Cardiac fibroblast (primary cell): ENCODE results near the gene ELP4.

ENCODE experiments used
- DNase-seq, 2 donors: peaks; one replicate each; pipeline versions ENCODE4 v3.0.0 to v3.0.0-alpha.2; 2010; ENCODE audit warnings: low read depth in 2 of 2
- H3K4me3 ChIP-seq, 2 donors: replicated peaks in 1 of 2; 1 replicate in 1 of 2; 2 replicates in 1 of 2; pipeline ENCODE4 v1.5.1; 2011; ENCODE audit warnings: low read depth in 2 of 2, low read length in 2 of 2, mild to moderate bottlenecking in 2 of 2, moderate library complexity in 1 of 2
- TF ChIP-seq, protein P1 (sequence below): IDR thresholded peaks from one replicate; pipeline ENCODE4 v1.5.1; 2011; ENCODE audit warnings: low read depth, mild to moderate bottlenecking, low read length, inconsistent platforms

The ELP4 gene

DNA sequence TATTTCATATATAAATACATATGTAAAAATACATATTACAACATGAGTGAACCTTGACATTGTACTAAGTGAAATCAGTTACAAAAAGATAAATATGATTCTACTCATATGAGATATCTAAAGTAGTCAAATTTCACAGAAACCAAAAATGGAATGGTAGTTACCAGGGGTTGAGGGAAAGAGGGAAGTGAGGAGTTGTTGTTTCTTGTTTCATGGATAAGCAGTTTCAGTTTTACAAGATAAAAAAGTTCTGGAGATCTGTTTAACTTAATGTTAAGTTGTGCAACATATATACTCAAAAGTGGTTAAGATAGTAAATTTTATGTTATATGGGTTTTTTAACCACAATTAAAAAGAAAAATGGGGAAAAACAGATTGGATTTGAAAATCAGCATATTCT, 107.7 kb downstream of the ELP4 start:
- no peak overlapping the region for H3K4me3 ChIP-seq
- TF ChIP-seq, protein P1, sequence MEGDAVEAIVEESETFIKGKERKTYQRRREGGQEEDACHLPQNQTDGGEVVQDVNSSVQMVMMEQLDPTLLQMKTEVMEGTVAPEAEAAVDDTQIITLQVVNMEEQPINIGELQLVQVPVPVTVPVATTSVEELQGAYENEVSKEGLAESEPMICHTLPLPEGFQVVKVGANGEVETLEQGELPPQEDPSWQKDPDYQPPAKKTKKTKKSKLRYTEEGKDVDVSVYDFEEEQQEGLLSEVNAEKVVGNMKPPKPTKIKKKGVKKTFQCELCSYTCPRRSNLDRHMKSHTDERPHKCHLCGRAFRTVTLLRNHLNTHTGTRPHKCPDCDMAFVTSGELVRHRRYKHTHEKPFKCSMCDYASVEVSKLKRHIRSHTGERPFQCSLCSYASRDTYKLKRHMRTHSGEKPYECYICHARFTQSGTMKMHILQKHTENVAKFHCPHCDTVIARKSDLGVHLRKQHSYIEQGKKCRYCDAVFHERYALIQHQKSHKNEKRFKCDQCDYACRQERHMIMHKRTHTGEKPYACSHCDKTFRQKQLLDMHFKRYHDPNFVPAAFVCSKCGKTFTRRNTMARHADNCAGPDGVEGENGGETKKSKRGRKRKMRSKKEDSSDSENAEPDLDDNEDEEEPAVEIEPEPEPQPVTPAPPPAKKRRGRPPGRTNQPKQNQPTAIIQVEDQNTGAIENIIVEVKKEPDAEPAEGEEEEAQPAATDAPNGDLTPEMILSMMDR = no peak
- DNase-seq = no peak

DNA sequence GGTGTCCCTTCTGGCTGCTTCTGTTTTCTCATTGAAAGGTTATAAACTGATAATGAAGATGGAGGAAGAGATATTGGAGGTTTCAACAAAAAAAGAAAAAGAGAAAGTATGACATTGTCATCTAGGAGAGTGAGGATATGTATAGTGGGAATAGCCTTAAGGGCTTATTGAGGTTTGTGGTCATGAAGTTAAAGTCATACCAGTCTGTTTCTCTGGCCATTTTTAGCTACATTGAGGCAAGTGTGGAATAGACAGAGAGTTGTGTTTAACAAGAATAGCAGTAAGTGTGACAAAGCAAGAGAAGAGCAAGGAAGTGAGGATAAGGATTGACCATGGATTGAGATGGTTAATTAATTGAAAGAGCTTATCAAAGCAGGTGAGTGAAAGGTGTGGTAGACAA, 110.4 kb downstream of the ELP4 start:
- TF ChIP-seq, protein P1 = no peak
- no peak for DNase-seq
- no peak overlapping the region for H3K4me3 ChIP-seq

DNA sequence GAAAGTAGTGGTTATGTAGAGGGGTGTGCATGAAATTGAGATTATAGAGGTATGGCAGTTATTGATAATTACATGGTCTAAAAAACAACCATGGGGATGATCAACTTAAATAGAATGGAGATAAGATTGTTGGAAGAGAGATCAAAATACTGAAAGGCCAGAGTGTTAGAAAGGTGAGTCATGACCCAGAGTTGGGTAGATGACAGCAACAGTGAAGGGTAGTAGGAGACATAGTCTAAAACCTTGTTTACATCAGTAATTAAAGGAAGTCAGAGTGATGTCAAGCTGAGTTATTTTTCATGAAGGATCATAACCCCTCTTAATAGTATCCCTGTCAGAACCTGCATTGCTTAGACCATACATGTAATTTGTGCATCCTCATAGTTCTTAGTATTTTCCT, 110.9 kb downstream of the ELP4 start:
- H3K4me3 ChIP-seq = no peak overlapping the region
- TF ChIP-seq, protein P1 = no peak
- no peak for DNase-seq

DNA sequence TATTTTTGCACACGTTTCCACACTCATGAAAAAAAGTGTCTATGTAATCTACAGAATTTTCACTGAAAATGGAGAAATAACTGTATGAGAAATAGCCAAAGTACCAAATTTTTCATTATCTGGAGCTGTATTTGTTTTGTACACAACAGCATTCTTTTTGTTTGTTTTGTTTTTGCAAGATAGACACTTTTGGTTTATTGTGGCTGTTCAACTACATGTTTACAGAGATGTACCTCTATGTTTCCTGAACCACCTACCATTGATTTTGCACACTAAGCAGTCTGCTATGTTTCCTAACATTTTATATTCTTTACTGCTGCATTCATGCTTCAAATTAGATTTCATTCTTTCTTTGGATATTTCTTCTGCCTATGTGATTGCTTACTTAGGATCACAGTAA, 116.3 kb downstream of the ELP4 start:
- TF ChIP-seq, protein P1 = no peak
- DNase-seq = no peak
- H3K4me3 ChIP-seq = no peak overlapping the region

- DNase-seq = no peak
- TF ChIP-seq, protein P1 = no peak
- H3K4me3 ChIP-seq = no peak overlapping the region
Measured at GRCh38 chr11:31628111-31628510, 118.5 kb downstream of the ELP4 start.

GRCh38 chr11:31636983-31637382, 127.4 kb downstream of the ELP4 start:
- H3K4me3 ChIP-seq = no peak overlapping the region
- DNase-seq = no peak
- TF ChIP-seq, protein P1 = no peak

DNA sequence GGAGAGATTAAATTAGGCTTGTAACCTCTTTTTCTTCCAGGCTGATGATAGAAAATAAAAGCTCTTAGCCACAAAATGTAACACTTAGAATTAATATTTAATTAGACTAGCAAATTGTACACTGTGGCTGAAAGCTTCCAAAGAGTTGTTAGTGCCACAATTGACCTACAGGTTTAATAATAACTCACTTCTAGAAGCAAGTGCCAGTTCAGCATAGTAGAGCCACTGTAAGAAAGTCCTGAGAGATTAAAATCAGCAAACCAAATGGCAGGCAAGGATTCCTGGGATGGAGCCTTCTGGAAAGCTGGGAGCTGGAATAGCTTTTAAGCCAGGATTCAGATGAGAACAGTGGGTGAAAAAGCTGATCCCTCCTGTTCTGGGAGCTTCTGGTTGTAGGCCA, 131.0 kb downstream of the ELP4 start:
- no peak overlapping the region for H3K4me3 ChIP-seq
- DNase-seq = no peak
- TF ChIP-seq, protein P1 = no peak
